Spleen (tissue), 7 donors: Measurements from ENCODE around the gene RNF181.

Experiments
- POLR2AphosphoS5 ChIP-seq, 3 donors: sonication (generic); formaldehyde crosslinking; IDR thresholded peaks; one replicate each; pipeline ENCODE4 v1.5.1; 2017; ENCODE audit warnings: antibody characterized with exemption in 3 of 3
- TF ChIP-seq, protein P1 (sequence below), 11 experiments: fragments of 200-600 bp in 7 of 11; fragments of 450-650 bp in 4 of 11; sonication (generic) in 4 of 11; IDR thresholded peaks in 8 of 11; conservative IDR thresholded peaks in 3 of 11; 1 replicate in 7 of 11; 2 replicates in 4 of 11; pipeline versions ENCODE4 v1.4.0 to v1.8.0; 2016 to 2021; ENCODE audit warnings: antibody characterized with exemption in 11 of 11, inconsistent platforms in 4 of 11, mild to moderate bottlenecking in 1 of 11
- donor health status: DM: no; HTN: no; CAD: no; lungs with moderate emphysema.
- donor health status: DM: no; HTN: no; CAD: no.
- donor health status: DM: no; HTN: no; CAD: no.

DNA sequence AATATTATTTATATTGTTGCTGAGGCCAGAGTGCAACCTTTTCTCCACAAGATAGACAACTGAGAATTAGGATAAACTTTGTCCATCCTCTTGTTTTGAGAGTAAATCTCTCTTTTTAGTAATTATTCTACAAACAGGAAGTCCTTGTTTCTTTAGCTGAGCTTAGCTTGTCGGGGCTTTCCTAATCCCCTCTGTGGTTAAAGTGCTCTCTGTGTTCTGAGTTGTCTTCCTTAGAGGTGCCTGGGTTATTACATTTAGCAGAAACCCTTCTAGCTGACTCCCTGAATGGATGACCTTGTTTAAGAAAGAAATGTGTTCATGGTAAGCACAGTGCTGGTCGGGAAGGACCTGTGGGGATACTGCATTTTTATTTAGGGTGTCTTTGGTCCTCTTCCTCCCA is 33.1 kb downstream of the RNF181 start:
- TF ChIP-seq, protein P1, sequence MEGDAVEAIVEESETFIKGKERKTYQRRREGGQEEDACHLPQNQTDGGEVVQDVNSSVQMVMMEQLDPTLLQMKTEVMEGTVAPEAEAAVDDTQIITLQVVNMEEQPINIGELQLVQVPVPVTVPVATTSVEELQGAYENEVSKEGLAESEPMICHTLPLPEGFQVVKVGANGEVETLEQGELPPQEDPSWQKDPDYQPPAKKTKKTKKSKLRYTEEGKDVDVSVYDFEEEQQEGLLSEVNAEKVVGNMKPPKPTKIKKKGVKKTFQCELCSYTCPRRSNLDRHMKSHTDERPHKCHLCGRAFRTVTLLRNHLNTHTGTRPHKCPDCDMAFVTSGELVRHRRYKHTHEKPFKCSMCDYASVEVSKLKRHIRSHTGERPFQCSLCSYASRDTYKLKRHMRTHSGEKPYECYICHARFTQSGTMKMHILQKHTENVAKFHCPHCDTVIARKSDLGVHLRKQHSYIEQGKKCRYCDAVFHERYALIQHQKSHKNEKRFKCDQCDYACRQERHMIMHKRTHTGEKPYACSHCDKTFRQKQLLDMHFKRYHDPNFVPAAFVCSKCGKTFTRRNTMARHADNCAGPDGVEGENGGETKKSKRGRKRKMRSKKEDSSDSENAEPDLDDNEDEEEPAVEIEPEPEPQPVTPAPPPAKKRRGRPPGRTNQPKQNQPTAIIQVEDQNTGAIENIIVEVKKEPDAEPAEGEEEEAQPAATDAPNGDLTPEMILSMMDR (IDR thresholded peaks at IDR 0.05 in 8 of 11, conservative IDR thresholded peaks at IDR 0.05 in 3 of 11), result no peak
- no peak for TF ChIP-seq POLR2AphosphoS5 (IDR thresholded peaks at IDR 0.05)
